ENCODE results near the gene CDKN2B.

The CDKN2B gene

GRCh38 chr9:22053178-22053577 lies 44.1 kb upstream of the CDKN2B start:
- H3K27me3 Mint-ChIP-seq (ENCODE audit: low read depth), result no peaks in the 10 kb centered on the region
- peaks cover 9% of the 10 kb centered on the region for H3K4me1 Mint-ChIP-seq
- TF ChIP-seq CTCF (IDR thresholded peaks at IDR 0.05; ENCODE audit: unreplicated experiment in 3 of 3), result no peak
- H3K4me3 Mint-ChIP-seq, result no peak overlapping the region
- no peaks in the 10 kb centered on the region for H3K9me3 Mint-ChIP-seq
- H3K27ac Mint-ChIP-seq, result no peak overlapping the region
- no peaks in the 10 kb centered on the region for H3K36me3 Mint-ChIP-seq (ENCODE audit: low read depth)

- no peak overlapping the region for H3K4me3 Mint-ChIP-seq
- H3K27ac Mint-ChIP-seq, result no peak overlapping the region
- no peaks in the 10 kb centered on the region for H3K27me3 Mint-ChIP-seq (ENCODE audit: low read depth)
- H3K36me3 Mint-ChIP-seq (ENCODE audit: low read depth), result no peaks in the 10 kb centered on the region
- peaks cover 9% of the 10 kb centered on the region for H3K4me1 Mint-ChIP-seq
- H3K9me3 Mint-ChIP-seq, result no peaks in the 10 kb centered on the region
- no peak for TF ChIP-seq CTCF (IDR thresholded peaks at IDR 0.05; ENCODE audit: unreplicated experiment in 3 of 3)
These were observed 43.4 kb upstream of the CDKN2B start for GRCh38 chr9:22052376-22052945.

- H3K9me3 Mint-ChIP-seq, result no peaks in the 10 kb centered on the region
- peaks cover 9% of the 10 kb centered on the region for H3K4me1 Mint-ChIP-seq
- no peaks in the 10 kb centered on the region for H3K27me3 Mint-ChIP-seq (ENCODE audit: low read depth)
- H3K27ac Mint-ChIP-seq, result no peak overlapping the region
- TF ChIP-seq CTCF (IDR thresholded peaks at IDR 0.05; ENCODE audit: unreplicated experiment in 3 of 3), result no peak
- no peaks in the 10 kb centered on the region for H3K36me3 Mint-ChIP-seq (ENCODE audit: low read depth)
- no peak overlapping the region for H3K4me3 Mint-ChIP-seq
These were observed 41.8 kb upstream of the CDKN2B start for GRCh38 chr9:22050924-22051323.

- peaks cover 9% of the 10 kb centered on the region for H3K4me1 Mint-ChIP-seq
- no peaks in the 10 kb centered on the region for H3K36me3 Mint-ChIP-seq (ENCODE audit: low read depth)
- H3K4me3 Mint-ChIP-seq, result no peak overlapping the region
- H3K9me3 Mint-ChIP-seq, result no peaks in the 10 kb centered on the region
- no peaks in the 10 kb centered on the region for H3K27me3 Mint-ChIP-seq (ENCODE audit: low read depth)
- no peak overlapping the region for H3K27ac Mint-ChIP-seq
- TF ChIP-seq CTCF (IDR thresholded peaks at IDR 0.05; ENCODE audit: unreplicated experiment in 3 of 3), result no peak
These were observed 40.3 kb upstream of the CDKN2B start for GRCh38 chr9:22049411-22049810.

- H3K9me3 Mint-ChIP-seq, result no peaks in the 10 kb centered on the region
- H3K36me3 Mint-ChIP-seq (ENCODE audit: low read depth), result no peaks in the 10 kb centered on the region
These were observed 38.5 kb upstream of the CDKN2B start for GRCh38 chr9:22047596-22047995.

More at GRCh38 chr9:22047596-22047995, 38.5 kb upstream of the CDKN2B start:
- no peak overlapping the region for H3K27ac Mint-ChIP-seq
- H3K27me3 Mint-ChIP-seq (ENCODE audit: low read depth), result no peaks in the 10 kb centered on the region
- no peak overlapping the region for H3K4me3 Mint-ChIP-seq
- H3K4me1 Mint-ChIP-seq, result peaks cover 5% of the 10 kb centered on the region
- TF ChIP-seq CTCF (IDR thresholded peaks at IDR 0.05; ENCODE audit: unreplicated experiment in 3 of 3), result no peak

Data from nephron (organoid).